NCI-H1417 treated with DMSO at 0.1 percent for 48 hours (cell line): ENCODE results near the gene RHOJ.
"Not testable (repeated sequence)": the region's sequence is repeated elsewhere in the genome, so short reads cannot be mapped to it uniquely, and the experiment has no call there.

Source experiments
- DNase-seq: peaks from one replicate; lab custom pipeline; 2025; lab: John Stamatoyannopoulos, UW

RHOJ gene

DNA sequence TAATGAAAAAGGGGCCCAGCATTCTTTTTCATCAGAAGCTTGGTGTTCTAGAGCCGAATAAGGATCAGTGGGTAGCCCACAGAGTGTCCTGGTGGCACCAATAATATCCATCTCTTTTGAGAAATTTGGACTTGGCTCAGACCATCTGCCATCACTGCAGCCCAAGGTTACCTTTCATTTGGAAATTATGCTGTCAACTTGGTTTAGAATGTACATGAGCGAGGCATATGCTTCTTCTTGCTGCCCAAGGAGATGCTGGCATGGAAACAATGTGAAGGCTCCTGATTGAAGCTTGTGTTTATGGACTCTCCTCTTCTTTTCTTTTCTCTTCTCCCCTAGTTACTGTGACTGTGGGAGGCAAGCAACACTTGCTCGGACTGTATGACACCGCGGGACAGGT, 64.5 kb downstream of the RHOJ start:
- DNase-seq: no peak

DNA sequence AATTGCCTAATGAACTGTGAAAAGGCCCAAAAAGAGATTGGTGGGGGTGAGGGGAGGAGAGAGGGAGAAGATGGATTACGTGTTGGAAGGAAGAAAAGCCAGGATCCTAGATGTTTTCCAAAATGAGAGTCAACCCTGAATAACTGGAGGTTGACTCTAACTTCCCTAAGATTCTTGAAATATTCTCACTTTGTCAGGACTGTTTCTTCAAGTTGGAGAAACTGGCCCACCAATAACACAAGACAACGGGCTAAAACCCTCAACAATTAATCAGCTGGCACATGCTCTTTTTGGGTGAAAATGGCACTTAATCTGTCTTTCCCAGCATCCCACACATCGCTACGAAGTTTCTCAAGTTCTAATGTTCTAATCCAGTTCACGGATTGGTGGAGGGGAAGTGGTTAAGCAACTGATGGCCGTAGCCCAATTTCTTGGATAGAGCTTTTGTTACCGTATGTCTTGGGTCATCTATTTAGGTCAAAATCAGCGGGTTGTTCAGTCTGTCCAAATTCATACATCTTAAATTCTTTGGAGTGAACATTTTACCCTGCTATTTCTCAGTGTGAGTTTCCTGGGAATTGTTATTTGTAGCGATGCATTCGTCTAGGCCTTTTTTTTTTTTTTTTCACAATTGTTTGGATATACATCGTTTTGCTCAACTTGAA, 65.5 kb downstream of the RHOJ start:
- DNase-seq: no peak

DNA sequence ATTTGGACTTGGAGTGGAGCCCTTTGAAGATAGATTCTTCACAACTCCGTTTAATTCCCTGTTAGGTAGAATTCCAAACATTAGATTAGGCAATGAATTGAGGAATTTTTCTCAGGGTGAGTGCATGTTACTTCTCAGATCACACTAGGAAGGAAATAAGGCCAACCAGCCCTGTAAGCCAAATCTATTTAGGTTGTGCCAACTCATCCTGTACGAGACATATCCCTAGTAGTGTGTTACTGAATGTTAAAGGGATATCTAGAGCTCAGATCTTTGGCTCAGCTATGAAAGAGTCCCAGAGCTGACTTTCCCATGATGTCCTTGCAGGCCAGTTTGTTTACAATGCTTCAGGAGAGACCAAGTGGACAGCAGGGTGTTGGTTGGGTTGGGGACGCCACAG, 68.9 kb downstream of the RHOJ start:
- no peak for DNase-seq

DNA sequence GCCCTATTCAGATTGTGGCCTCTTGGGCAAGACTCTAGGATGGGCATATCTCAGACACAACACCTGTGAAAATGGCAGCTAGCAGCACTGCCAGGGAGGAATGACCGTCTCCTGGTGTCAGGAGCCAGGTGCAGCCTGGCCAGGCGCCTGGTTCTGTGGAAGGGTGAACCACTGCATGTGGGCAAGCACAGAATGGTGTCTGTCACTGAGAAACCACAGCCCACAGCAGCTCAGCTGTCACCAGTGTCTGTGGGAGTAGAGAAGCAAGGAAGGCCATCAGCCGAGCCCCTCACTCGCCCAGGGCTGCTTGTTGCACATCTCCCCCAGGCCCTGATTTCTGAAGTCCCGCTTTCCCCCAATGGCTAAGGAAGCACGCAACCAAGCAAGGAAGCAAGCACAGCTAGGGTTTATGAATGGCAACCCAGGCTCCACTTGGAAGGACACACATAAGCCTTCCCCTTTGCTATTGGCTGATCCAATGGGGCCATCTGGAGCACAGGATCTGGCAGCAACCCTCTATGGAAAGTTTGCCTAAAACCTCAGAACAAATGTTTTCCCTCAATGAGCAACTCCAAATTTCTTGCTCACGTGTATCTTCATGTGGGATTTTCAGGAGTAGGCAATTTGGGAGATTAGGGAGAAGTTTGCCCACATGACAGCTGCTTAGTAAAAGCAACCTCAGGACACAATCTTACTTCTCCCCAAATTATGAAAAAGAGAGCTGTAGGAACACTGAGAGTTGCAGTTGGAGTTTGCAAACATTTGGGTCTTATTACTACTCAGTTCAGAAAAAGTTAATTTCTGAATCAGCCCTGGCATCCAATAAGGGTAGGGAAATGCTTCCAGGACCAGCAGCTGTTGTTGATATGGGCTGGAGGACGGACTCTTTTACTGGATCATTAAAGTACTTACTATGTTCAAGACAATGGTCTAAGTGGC, 69.7 kb downstream of the RHOJ start:
- DNase-seq: no peak

DNA sequence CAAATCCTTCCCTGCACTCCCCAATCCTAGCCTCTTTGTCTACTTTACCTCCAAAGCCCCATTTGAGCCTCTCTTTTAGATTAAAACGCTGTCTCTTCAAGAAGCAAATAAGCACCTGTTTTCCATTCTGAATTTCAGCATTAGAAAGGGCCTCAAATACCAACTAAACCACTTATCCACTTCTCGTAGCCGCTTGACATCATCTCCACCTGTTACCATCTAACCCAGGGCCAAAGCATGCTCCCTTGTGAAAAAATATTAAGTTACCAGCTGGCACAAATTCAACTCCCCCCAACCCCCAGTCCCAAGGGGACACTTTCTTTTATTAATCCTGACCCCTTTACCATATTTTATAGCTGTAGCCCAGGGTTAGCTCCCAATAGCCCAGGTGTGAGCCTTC, 71.4 kb downstream of the RHOJ start:
- DNase-seq: peak; percentile 92

DNA sequence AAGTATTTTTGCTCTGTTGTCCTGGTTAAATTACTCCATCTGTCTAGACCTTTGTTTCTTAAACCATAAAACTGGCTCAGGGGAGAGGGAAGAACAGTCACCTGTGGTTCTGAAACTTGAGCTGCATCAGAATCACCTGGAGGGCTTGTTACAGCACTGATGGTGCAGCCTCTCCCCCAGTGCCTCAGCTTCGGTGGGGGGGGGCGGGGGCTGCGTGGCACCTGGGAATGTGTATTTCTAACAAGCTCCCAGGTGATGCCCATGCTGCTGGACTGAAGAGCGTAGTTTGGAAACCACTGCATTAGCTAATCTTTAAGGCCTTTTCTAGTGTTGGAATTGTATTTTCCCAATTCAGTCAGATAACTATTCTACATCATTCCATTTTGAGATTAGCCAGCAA, 71.8 kb downstream of the RHOJ start:
- peak; percentile 92 for DNase-seq

DNA sequence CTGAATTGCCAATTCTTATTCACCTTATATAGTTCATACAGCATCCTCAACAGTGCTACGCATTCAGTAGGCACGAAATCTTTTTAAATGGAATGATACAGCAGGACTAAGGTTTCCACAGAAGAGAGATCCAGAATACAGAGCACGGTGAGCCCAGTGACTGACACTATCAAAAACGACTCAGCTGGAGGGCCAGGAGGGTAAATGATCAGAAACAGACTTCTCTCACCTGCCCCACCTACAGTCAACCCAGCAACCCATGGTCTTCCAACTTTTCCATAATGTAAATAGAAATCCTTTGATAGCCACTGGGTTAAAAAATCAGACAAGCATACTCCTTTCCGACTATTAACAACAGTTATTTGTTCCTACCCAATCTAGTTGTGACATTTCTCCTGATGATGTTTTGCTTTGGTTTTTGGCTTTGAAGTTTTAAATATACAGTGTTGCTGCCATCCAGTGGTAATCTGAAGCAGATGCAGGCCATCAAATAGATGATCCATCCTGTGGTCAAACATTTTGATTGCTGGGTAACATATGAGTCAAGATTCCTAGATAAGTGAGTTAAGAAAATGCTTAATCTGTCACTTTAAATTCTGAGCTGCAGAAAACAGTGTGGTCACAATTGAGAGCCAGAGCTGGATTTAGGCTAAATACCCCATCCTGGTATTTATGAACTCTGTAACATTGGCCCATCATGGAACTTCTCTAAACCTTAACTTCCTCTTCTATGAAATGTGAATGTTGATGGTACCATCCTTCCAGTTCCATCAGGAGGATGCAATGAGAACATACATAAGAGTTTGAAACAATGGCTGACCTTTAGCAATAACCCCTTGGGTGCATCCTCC, 72.5 kb downstream of the RHOJ start:
- peak; percentile 69 for DNase-seq

DNA sequence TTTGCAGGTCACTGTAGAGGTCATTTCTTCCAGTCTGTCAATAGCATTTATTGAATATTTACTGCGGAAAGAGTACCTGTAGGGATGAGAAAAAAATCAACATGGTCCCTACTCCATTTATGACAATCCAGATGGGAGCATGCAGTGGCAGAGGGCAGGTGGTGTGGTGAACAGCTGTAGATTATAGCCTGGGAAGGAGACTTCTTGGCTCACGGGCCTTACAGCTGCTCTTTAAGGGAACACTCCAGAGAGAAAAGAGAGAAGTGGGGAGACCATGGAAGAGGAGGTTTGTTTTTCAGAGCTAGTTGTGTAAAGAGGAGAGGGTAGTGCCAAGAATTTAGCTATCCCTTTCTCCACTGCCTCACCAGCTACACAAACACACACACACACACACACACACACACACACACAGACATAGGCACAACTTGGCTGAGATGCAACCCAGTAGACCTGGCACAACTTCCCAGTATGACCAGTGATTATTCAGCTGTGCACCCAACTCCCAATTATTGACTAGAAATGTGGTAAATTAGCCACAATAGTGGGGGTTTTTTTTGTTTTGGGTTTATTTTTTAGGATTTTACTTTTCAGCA, 73.4 kb downstream of the RHOJ start:
- DNase-seq: peak; percentile 41

GRCh38 chr14:63279933-63280332, 75.7 kb downstream of the RHOJ start:
- DNase-seq: not testable (repeated sequence)

GRCh38 chr14:63282997-63283883, 79.0 kb downstream of the RHOJ start:
- no peak for DNase-seq

DNA sequence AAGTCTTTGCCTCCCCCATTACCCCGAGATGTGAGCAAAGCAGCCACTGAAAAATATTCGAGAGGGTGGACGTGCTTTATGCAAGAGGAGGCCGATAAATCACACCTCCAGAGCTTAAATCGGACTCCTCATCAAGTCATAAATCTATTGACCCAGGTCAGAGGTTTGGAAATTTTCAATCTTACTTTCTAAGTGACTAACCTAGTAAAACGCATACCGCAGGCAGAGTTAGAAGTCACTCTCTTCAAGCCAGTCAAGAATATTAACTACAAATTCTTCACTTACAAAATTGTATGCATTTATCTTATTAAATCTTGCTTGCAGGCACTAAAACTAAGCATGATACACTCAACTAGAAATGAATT, 79.6 kb downstream of the RHOJ start:
- no peak for DNase-seq

- DNase-seq: peak; percentile 97
These were observed 81.8 kb downstream of the RHOJ start for GRCh38 chr14:63286071-63286470.

GRCh38 chr14:63287666-63288483, 83.6 kb downstream of the RHOJ start:
- no peak for DNase-seq

- no peak for DNase-seq
These were observed 84.6 kb downstream of the RHOJ start for GRCh38 chr14:63288853-63289252.

DNA sequence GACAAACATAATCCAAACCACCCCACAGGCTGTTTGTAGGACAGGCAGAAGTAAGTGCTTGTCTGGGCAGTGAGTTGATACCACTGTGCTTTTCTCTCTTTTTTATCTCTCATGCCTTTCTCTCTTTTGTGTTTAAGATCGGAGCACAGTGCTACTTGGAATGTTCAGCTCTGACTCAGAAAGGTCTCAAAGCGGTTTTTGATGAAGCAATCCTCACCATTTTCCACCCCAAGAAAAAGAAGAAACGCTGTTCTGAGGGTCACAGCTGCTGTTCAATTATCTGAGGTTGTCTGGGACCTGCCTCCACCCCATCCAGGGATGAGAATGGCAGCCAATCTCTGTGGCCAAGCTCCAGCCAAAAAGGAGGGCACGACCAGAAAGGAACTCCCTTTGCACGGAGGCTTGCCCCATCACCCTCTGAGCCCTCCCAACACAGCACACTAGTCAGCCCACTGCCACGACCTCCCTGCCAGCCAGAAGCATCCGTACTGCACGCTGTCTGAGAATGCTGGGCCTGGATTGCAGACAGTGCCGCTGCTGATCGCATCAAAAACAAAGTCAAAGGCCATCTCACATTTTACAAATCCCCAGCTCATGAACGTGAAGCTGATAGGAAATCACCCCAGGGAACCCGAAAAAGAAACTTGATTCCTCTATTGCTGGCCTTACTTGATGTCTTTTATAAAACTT, 86.6 kb downstream of the RHOJ start:
- DNase-seq: no peak

DNA sequence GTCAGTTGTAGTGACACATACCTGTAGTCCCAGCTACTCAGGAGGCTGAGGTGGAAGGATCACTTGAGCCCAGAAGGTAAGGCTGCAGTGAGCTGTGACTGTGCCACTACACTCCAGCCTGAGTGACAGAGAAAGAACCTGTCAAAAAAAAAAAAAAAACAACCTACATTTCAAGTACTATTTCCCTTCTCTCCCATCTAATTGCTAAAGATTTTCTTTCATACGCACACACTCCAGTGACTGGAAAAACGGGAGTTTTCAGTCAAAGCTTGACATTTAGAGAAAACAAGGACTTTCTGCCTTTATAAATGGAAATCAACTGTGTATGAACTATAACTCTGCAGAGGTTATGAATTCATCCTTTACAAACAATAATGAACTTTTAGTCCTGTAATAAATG, 88.6 kb downstream of the RHOJ start:
- DNase-seq: no peak

GRCh38 chr14:63295231-63295685, 91.0 kb downstream of the RHOJ start:
- no peak for DNase-seq

- DNase-seq: no peak
These were observed 91.9 kb downstream of the RHOJ start for GRCh38 chr14:63296060-63296563.

DNA sequence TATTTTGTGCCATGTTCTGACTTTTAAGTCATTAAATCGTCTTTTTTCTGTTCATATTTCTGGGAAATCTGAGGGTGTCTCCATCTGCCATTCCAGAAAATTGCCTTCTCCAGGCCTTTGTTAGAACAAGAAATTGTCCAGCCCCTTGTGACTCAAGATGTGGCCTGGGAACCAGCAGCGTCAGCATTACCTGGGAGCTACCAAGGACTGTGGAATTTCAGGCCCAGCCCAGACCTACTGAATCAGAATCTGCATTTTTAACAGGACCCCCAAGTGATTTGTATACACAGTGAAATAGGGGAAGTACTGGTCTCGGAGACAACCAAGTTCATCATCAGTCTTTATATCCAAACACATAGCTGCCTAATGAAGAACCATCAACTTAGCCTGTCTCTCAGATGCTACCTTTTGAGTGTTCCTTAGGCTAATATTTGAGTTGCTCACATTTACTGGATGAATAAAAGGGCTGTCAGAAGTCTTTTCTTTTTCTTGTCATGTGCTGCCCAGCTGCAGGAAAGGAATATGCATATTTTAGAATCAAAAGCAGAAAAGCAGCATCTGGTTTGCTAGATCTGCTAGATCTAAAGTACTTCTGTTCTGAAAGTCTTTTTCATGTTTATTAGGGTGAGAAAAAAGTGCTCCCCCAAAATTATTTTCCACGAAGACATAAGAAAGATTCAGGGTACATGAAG, 93.3 kb downstream of the RHOJ start:
- no peak for DNase-seq
